NT2/D1 (cell line): ENCODE measurements around the gene NPAS2.

ENCODE experiments used
- DNase-seq: peaks from one replicate; pipeline ENCODE4 v3.0.0-alpha.2; 2011; ENCODE audit warnings: low read depth, low spot score
- H3K27me3 ChIP-seq: 2 replicates; pipeline ENCODE4 v1.6.0; 2011; ENCODE audit warnings: mild to moderate bottlenecking; ENCODE audit not compliant: insufficient read length, insufficient read depth
- H3K36me3 ChIP-seq: 2 replicates; pipeline ENCODE4 v1.6.1; 2011; ENCODE audit warnings: mild to moderate bottlenecking, low read length, mixed read lengths; ENCODE audit not compliant: insufficient read depth, insufficient read length
- H3K4me1 ChIP-seq: 2 replicates; pipeline ENCODE4 v1.5.1; 2011; ENCODE audit not compliant: insufficient read depth, insufficient read length
- H3K4me3 ChIP-seq: 2 replicates; pipeline ENCODE4 v1.5.1; 2011; ENCODE audit warnings: low read depth; ENCODE audit not compliant: insufficient read length
- H3K9ac ChIP-seq: 2 replicates; pipeline ENCODE4 v1.6.0; 2011; ENCODE audit warnings: low read depth; ENCODE audit not compliant: insufficient read length
- H3K9me3 ChIP-seq: 2 replicates; pipeline ENCODE4 v1.5.1; 2011; ENCODE audit warnings: mild to moderate bottlenecking, low read length; ENCODE audit not compliant: insufficient read depth
- SUZ12 ChIP-seq: IDR thresholded peaks from 2 replicates; pipeline ENCODE4 v1.6.1; 2011; ENCODE audit not compliant: insufficient read length, insufficient read depth; ENCODE audit errors: extremely low read depth
- YY1 ChIP-seq: IDR thresholded peaks from 2 replicates; pipeline ENCODE4 v1.6.1; 2011; ENCODE audit not compliant: insufficient read length, insufficient read depth
- ZNF274 ChIP-seq: IDR thresholded peaks from 2 replicates; pipeline ENCODE4 v1.6.1; 2011; ENCODE audit warnings: mild to moderate bottlenecking, low read depth, low read length

The NPAS2 gene

DNA sequence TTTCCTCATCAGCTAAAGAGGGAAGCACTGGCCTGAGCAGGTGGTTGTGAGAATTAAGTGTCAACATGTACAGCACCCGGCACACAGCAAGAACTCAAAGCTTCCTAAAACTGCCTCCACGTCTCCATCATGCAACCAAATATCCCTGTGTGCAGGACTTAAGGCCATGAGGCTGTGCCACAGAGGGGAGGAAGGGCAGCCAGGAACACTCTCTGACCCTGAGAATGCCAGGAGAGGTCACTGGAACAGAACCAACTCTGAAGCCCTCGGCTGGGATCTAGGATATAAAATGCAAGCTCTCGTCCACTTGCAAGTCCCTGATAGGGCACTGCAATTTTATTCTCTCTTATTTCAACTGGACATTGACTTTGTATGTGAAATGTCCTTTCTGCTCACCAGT lies 12.2 kb upstream of the NPAS2 start:
- no peaks in the 10 kb centered on the region for H3K9me3 ChIP-seq
- H3K27me3 ChIP-seq = no peaks in the 10 kb centered on the region
- peaks cover 3% of the 10 kb centered on the region for H3K4me1 ChIP-seq
- DNase-seq = no peak
- no peak overlapping the region for H3K9ac ChIP-seq
- TF ChIP-seq ZNF274 = no peak
- TF ChIP-seq YY1 = no peak
- no peaks in the 10 kb centered on the region for H3K36me3 ChIP-seq
- no peak overlapping the region for H3K4me3 ChIP-seq

- no peak overlapping the region for H3K9ac ChIP-seq
- H3K4me1 ChIP-seq = peaks cover 3% of the 10 kb centered on the region
- TF ChIP-seq YY1 = no peak
- no peak for TF ChIP-seq ZNF274
- H3K27me3 ChIP-seq = no peaks in the 10 kb centered on the region
- no peak overlapping the region for H3K4me3 ChIP-seq
- no peak for DNase-seq
- no peaks in the 10 kb centered on the region for H3K36me3 ChIP-seq
- no peaks in the 10 kb centered on the region for H3K9me3 ChIP-seq
These were observed 11.4 kb upstream of the NPAS2 start for GRCh38 chr2:100808582-100808981.

- no peak for DNase-seq
- H3K4me3 ChIP-seq = no peak overlapping the region
- TF ChIP-seq SUZ12 (no peak), ZNF274 (no peak), YY1 (no peak)
- H3K36me3 ChIP-seq = no peaks in the 10 kb centered on the region
- peaks cover 3% of the 10 kb centered on the region for H3K4me1 ChIP-seq
- no peaks in the 10 kb centered on the region for H3K27me3 ChIP-seq
- H3K9ac ChIP-seq = no peak overlapping the region
- H3K9me3 ChIP-seq = no peaks in the 10 kb centered on the region
These were observed 10.4 kb upstream of the NPAS2 start for GRCh38 chr2:100809506-100809905.

DNA sequence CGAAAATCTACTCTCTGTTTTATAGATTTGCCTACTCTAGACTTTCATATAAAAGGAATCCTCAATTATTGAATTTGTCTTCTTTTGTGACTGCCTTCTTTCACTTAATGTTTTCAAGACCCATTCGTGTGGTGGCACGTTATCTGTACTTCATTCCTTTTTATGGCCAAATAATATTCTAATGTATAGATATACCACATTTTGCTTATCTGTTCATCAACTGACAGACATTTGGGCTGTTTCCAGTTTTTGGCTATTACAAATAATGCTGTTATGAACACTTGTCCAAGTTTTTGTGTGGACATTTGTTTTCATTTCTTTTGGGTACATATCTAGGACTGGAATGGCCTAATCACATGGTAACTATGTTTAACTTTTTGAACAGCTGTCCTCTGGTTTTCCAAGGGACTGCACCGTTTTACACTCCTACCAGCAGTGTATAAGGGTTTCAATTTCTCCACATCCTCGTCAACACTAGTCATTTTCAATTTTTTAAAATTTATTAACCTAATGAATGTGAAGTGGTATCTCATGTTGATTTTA lies 9.3 kb upstream of the NPAS2 start:
- peaks cover 1% of the 10 kb centered on the region for H3K27me3 ChIP-seq
- no peak overlapping the region for H3K4me3 ChIP-seq
- H3K4me1 ChIP-seq = peaks cover 3% of the 10 kb centered on the region
- no peaks in the 10 kb centered on the region for H3K36me3 ChIP-seq
- no peaks in the 10 kb centered on the region for H3K9me3 ChIP-seq
- DNase-seq = no peak
- TF ChIP-seq YY1 = no peak
- no peak overlapping the region for H3K9ac ChIP-seq

GRCh38 chr2:100812116-100812515 lies 7.8 kb upstream of the NPAS2 start:
- DNase-seq = no peak
- Histone ChIP-seq H3K36me3 (no peaks in the 10 kb centered on the region), H3K27me3 (peaks cover 13% of the 10 kb centered on the region), H3K9ac (no peak overlapping the region), H3K4me1 (peaks cover 3% of the 10 kb centered on the region), H3K9me3 (no peaks in the 10 kb centered on the region), H3K4me3 (no peak overlapping the region)
- TF ChIP-seq ZNF274 (no peak), YY1 (no peak), SUZ12 (no peak)

- TF ChIP-seq ZNF274 (no peak), YY1 (no peak), SUZ12 (no peak)
- H3K27me3 ChIP-seq = peaks cover 17% of the 10 kb centered on the region
- DNase-seq = no peak
- no peaks in the 10 kb centered on the region for H3K36me3 ChIP-seq
- H3K4me1 ChIP-seq = peaks cover 3% of the 10 kb centered on the region
- H3K9ac ChIP-seq = no peak overlapping the region
- no peak overlapping the region for H3K4me3 ChIP-seq
- no peaks in the 10 kb centered on the region for H3K9me3 ChIP-seq
These were observed 7.4 kb upstream of the NPAS2 start for GRCh38 chr2:100812573-100812972.

GRCh38 chr2:100813527-100813926 lies 6.4 kb upstream of the NPAS2 start:
- no peak overlapping the region for H3K4me3 ChIP-seq
- DNase-seq = no peak
- no peaks in the 10 kb centered on the region for H3K9me3 ChIP-seq
- H3K9ac ChIP-seq = no peak overlapping the region
- no peaks in the 10 kb centered on the region for H3K36me3 ChIP-seq
- H3K27me3 ChIP-seq = peaks cover 27% of the 10 kb centered on the region
- TF ChIP-seq ZNF274 = no peak
- no peak for TF ChIP-seq SUZ12
- TF ChIP-seq YY1 = no peak
- peaks cover 3% of the 10 kb centered on the region for H3K4me1 ChIP-seq

GRCh38 chr2:100814043-100814442 lies 5.9 kb upstream of the NPAS2 start:
- TF ChIP-seq SUZ12 (no peak), ZNF274 (no peak), YY1 (no peak)
- H3K27me3 ChIP-seq = peaks cover 32% of the 10 kb centered on the region
- H3K9me3 ChIP-seq = no peaks in the 10 kb centered on the region
- no peak overlapping the region for H3K9ac ChIP-seq
- H3K4me1 ChIP-seq = peaks cover 3% of the 10 kb centered on the region
- no peak overlapping the region for H3K4me3 ChIP-seq
- no peak for DNase-seq
- no peaks in the 10 kb centered on the region for H3K36me3 ChIP-seq
